Colonic mucosa (tissue), 4 donors: Measurements from ENCODE around the gene ISOC2. TPM values are rescaled to one million over a fixed set of nuclear protein-coding genes. Genes with fewer than 3 reads are reported as not detected.

Experiments used
- DNase-seq: peaks from one replicate; pipeline ENCODE4 v3.0.0-alpha.2; 2020
- H3K27ac ChIP-seq: fragments of 200-600 bp; one replicate; pipeline ENCODE4 v1.8.0; 2021
- H3K27me3 ChIP-seq: fragments of 200-600 bp; one replicate; pipeline ENCODE4 v1.8.0; 2021
- H3K36me3 ChIP-seq: fragments of 200-600 bp; one replicate; pipeline ENCODE4 v1.8.0; 2021
- H3K4me1 ChIP-seq: fragments of 200-600 bp; one replicate; pipeline ENCODE4 v1.8.0; 2021; ENCODE audit warnings: mild to moderate bottlenecking
- H3K4me3 ChIP-seq: fragments of 200-600 bp; one replicate; pipeline ENCODE4 v1.8.0; 2021
- H3K9ac ChIP-seq, 2 donors: one replicate each; pipeline ENCODE4 v1.7.0; 2013; ENCODE audit warnings: control low read depth in 2 of 2, low read depth in 2 of 2, low read length in 2 of 2
- H3K9me3 ChIP-seq: fragments of 200-600 bp; one replicate; pipeline ENCODE4 v1.8.0; 2021
- CTCF ChIP-seq: fragments of 200-600 bp; IDR thresholded peaks from one replicate; pipeline ENCODE4 v1.8.0; 2022; ENCODE audit warnings: antibody characterized with exemption, mild to moderate bottlenecking
- intact Hi-C: fragments of 100-400 bp; cut with DNase I; formaldehyde crosslinking; loops from one replicate; pipeline ENCODE4 v1.14.1; 2022
- total RNA-seq, 2 donors: library from RNA; stranded (reverse); fragmentation: NEBNext Ultra II Directional in 1 of 2; extraction: Animal tissue kit (Norgen Biotek cat#: 25700) in 1 of 2; gene quantifications; one replicate each; pipeline ENCODE4 v1.2.1, GENCODE V29; 2021
- donor health status: healthy.
- donor health status: DM: no; HTN: no; CAD: no.
- donor health status: DM: no; HTN: no; CAD: no.

The ISOC2 gene
- total RNA-seq, 2 donors from 2014 or later: 89.8 to 132 TPM

GRCh38 chr19:55503502-55504251, 42.2 kb upstream of the ISOC2 start:
- peak; percentile 98 for TF ChIP-seq CTCF
- H3K4me3 ChIP-seq: peak overlapping the region; percentile 31
- intact Hi-C loops: loop anchor here (2.0 to 5.0 kb wide), 2 partner anchors 36 to 363 kb away; no protein-coding TSS in a partner anchor

GRCh38 chr19:55503157-55503501, 41.7 kb upstream of the ISOC2 start:
- no peak for TF ChIP-seq CTCF
- no peak overlapping the region for H3K4me3 ChIP-seq
- no peaks in the 10 kb centered on the region for H3K9me3 ChIP-seq
- intact Hi-C loops: loop anchor here (5.0 kb wide), 1 partner anchor 36 kb away; no protein-coding TSS in a partner anchor
- no peak overlapping the region for H3K27ac ChIP-seq
- H3K4me1 ChIP-seq: no peaks in the 10 kb centered on the region
- H3K27me3 ChIP-seq: no peaks in the 10 kb centered on the region
- H3K9ac ChIP-seq: peak overlapping the region in 1 of 2 donors; percentile 24
- H3K36me3 ChIP-seq: no peaks in the 10 kb centered on the region
- DNase-seq: no peak

More at GRCh38 chr19:55503502-55504251, 42.2 kb upstream of the ISOC2 start:
- H3K27ac ChIP-seq: peak overlapping the region; percentile 23
- H3K9ac ChIP-seq: peak overlapping the region in 1 of 2 donors; percentile 24
- H3K27me3 ChIP-seq: no peaks in the 10 kb centered on the region
- DNase-seq: peak; percentile 86
- H3K36me3 ChIP-seq: no peaks in the 10 kb centered on the region
- H3K4me1 ChIP-seq: no peaks in the 10 kb centered on the region
- no peaks in the 10 kb centered on the region for H3K9me3 ChIP-seq

GRCh38 chr19:55502197-55502952, 40.9 kb upstream of the ISOC2 start:
- TF ChIP-seq CTCF: no peak
- H3K27me3 ChIP-seq: no peaks in the 10 kb centered on the region
- H3K27ac ChIP-seq: no peak overlapping the region
- H3K9me3 ChIP-seq: no peaks in the 10 kb centered on the region
- no peak overlapping the region for H3K9ac ChIP-seq
- H3K4me3 ChIP-seq: no peak overlapping the region
- no peaks in the 10 kb centered on the region for H3K36me3 ChIP-seq
- DNase-seq: no peak
- no peaks in the 10 kb centered on the region for H3K4me1 ChIP-seq
- intact Hi-C loops: loop anchor here (5.0 kb wide), 1 partner anchor 35 kb away; no protein-coding TSS in a partner anchor

GRCh38 chr19:55500368-55500952, 39.0 kb upstream of the ISOC2 start:
- H3K36me3 ChIP-seq: no peaks in the 10 kb centered on the region
- H3K4me1 ChIP-seq: no peaks in the 10 kb centered on the region
- TF ChIP-seq CTCF: no peak
- intact Hi-C loops: loop anchor here (5.0 kb wide), 1 partner anchor 33 kb away; no protein-coding TSS in a partner anchor
- no peak overlapping the region for H3K4me3 ChIP-seq
- no peaks in the 10 kb centered on the region for H3K9me3 ChIP-seq
- no peak for DNase-seq
- no peak overlapping the region for H3K9ac ChIP-seq
- no peak overlapping the region for H3K27ac ChIP-seq
- no peaks in the 10 kb centered on the region for H3K27me3 ChIP-seq

- Histone ChIP-seq H3K4me1 (no peaks in the 10 kb centered on the region), H3K9ac (no peak overlapping the region), H3K9me3 (no peaks in the 10 kb centered on the region), H3K27me3 (no peaks in the 10 kb centered on the region), H3K4me3 (no peak overlapping the region), H3K27ac (no peak overlapping the region), H3K36me3 (no peaks in the 10 kb centered on the region)
- intact Hi-C loops: no loop called here
- DNase-seq: no peak
- TF ChIP-seq CTCF: no peak
These were observed 36.9 kb upstream of the ISOC2 start for GRCh38 chr19:55498246-55498840.
